Transverse colon (tissue), 4 donors: ENCODE results near the gene PADI2.
A peak's percentile ranks its signal among the peaks of the same experiment; 100 is the strongest.

Experiments
- CTCF ChIP-seq, 5 experiments: fragments of 200-600 bp in 3 of 5; fragments of 450-650 bp in 2 of 5; sonication (generic) in 3 of 5; IDR thresholded peaks; 1 replicate in 2 of 5; 2 replicates in 3 of 5; pipeline ENCODE4 v1.5.1; 2016 to 2017; ENCODE audit warnings: antibody characterized with exemption in 5 of 5, inconsistent platforms in 3 of 5, mild to moderate bottlenecking in 2 of 5, moderate library complexity in 1 of 5
- EP300 ChIP-seq: sonication (generic); formaldehyde crosslinking; IDR thresholded peaks from one replicate; pipeline ENCODE4 v1.6.1; 2017; ENCODE audit warnings: antibody characterized with exemption, low read depth
- POLR2A ChIP-seq: fragments of 450-650 bp; IDR thresholded peaks from one replicate; pipeline ENCODE4 v1.6.1; 2016; ENCODE audit warnings: antibody characterized with exemption, mild to moderate bottlenecking, moderate library complexity
- POLR2AphosphoS5 ChIP-seq, 3 donors: sonication (generic); formaldehyde crosslinking; IDR thresholded peaks; one replicate each; pipeline ENCODE4 v1.6.1; 2016; ENCODE audit warnings: antibody characterized with exemption in 3 of 3

DNA sequence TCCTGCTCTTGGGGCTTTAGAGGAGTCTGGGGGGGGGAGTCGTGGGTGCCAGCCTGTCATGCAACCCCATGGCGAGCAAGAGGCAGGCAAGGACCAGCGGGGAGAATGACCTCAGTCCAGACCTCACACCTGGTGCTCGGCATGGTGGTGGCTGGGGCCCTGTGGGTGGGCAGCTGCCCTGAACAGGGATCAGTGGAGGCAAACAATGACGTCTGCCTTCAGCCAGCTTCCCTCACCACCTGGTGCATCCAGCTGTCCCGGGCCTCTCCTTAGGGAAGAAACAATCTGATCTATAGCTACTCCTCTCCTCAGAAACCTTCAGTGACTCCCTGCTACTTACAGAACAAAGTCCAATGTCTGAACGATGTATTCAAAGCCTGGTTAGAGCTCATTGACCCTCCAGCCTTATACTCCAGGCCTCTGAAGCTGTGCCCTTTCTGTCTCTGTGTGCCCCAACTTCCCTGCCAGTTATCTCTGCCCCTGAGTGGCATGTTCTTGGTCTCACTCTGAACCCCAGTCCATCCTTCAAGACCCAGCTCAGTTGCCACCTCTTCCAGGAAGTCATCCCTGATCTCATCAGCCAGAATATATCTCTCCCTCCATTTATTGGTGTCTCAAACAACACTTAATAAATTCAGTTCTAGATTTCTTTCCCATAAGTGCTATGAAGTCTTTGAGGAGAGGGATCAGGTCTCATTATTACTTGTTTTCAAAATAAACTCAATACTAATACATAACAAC is 6.6 kb downstream of the PADI2 start:
- TF ChIP-seq POLR2AphosphoS5 (IDR thresholded peaks at IDR 0.05) (peak in 1 of 3 donors; percentile 64), POLR2A (peak; percentile 40), CTCF (IDR thresholded peaks at IDR 0.05) (no peak), EP300 (no peak)
